Colonic mucosa (tissue), 4 donors: ENCODE results near the gene ODC1. TPM values are rescaled to one million over a fixed set of nuclear protein-coding genes. Genes with fewer than 3 reads are reported as not detected.
"Not testable (repeated sequence)": the region's sequence is repeated elsewhere in the genome, so short reads cannot be mapped to it uniquely, and the experiment has no call there.

Experiments used
- DNase-seq: peaks from one replicate; pipeline ENCODE4 v3.0.0-alpha.2; 2020
- H3K27ac ChIP-seq: fragments of 200-600 bp; one replicate; pipeline ENCODE4 v1.8.0; 2021
- H3K27me3 ChIP-seq: fragments of 200-600 bp; one replicate; pipeline ENCODE4 v1.8.0; 2021
- H3K36me3 ChIP-seq: fragments of 200-600 bp; one replicate; pipeline ENCODE4 v1.8.0; 2021
- H3K4me1 ChIP-seq: fragments of 200-600 bp; one replicate; pipeline ENCODE4 v1.8.0; 2021; ENCODE audit warnings: mild to moderate bottlenecking
- H3K4me3 ChIP-seq: fragments of 200-600 bp; one replicate; pipeline ENCODE4 v1.8.0; 2021
- H3K9ac ChIP-seq, 2 donors: one replicate each; pipeline ENCODE4 v1.7.0; 2013; ENCODE audit warnings: control low read depth in 2 of 2, low read depth in 2 of 2, low read length in 2 of 2
- H3K9me3 ChIP-seq: fragments of 200-600 bp; one replicate; pipeline ENCODE4 v1.8.0; 2021
- intact Hi-C: fragments of 100-400 bp; cut with DNase I; formaldehyde crosslinking; loops from one replicate; pipeline ENCODE4 v1.14.1; 2022
- total RNA-seq, 2 donors: library from RNA; stranded (reverse); fragmentation: NEBNext Ultra II Directional in 1 of 2; extraction: Animal tissue kit (Norgen Biotek cat#: 25700) in 1 of 2; gene quantifications; one replicate each; pipeline ENCODE4 v1.2.1, GENCODE V29; 2021
- TF ChIP-seq, protein P1 (sequence below): fragments of 200-600 bp; IDR thresholded peaks from one replicate; pipeline ENCODE4 v1.8.0; 2022; ENCODE audit warnings: antibody characterized with exemption, mild to moderate bottlenecking
- donor health status: healthy.
- donor health status: DM: no; HTN: no; CAD: no.
- donor health status: DM: no; HTN: no; CAD: no.

The ODC1 gene
- total RNA-seq, 2 donors from 2014 or later = 45.8 to 107 TPM

GRCh38 chr2:10494351-10495066, 46.4 kb upstream of the ODC1 start:
- peak; percentile 20 for DNase-seq
- H3K9me3 ChIP-seq = no peaks in the 10 kb centered on the region
- TF ChIP-seq, protein P1, sequence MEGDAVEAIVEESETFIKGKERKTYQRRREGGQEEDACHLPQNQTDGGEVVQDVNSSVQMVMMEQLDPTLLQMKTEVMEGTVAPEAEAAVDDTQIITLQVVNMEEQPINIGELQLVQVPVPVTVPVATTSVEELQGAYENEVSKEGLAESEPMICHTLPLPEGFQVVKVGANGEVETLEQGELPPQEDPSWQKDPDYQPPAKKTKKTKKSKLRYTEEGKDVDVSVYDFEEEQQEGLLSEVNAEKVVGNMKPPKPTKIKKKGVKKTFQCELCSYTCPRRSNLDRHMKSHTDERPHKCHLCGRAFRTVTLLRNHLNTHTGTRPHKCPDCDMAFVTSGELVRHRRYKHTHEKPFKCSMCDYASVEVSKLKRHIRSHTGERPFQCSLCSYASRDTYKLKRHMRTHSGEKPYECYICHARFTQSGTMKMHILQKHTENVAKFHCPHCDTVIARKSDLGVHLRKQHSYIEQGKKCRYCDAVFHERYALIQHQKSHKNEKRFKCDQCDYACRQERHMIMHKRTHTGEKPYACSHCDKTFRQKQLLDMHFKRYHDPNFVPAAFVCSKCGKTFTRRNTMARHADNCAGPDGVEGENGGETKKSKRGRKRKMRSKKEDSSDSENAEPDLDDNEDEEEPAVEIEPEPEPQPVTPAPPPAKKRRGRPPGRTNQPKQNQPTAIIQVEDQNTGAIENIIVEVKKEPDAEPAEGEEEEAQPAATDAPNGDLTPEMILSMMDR = no peak
- no peaks in the 10 kb centered on the region for H3K36me3 ChIP-seq
- no peak overlapping the region for H3K9ac ChIP-seq
- no peak overlapping the region for H3K27ac ChIP-seq
- peaks cover 10% of the 10 kb centered on the region for H3K4me1 ChIP-seq
- intact Hi-C loops = no loop called here
- no peaks in the 10 kb centered on the region for H3K27me3 ChIP-seq
- no peak overlapping the region for H3K4me3 ChIP-seq

- Histone ChIP-seq H3K27ac (peak overlapping the region; percentile 46), H3K36me3 (no peaks in the 10 kb centered on the region), H3K9me3 (no peaks in the 10 kb centered on the region), H3K4me3 (no peak overlapping the region), H3K9ac (peak overlapping the region in 1 of 2 donors; percentile 19), H3K4me1 (peaks cover 10% of the 10 kb centered on the region), H3K27me3 (no peaks in the 10 kb centered on the region)
- peak; percentile 67 for DNase-seq
- TF ChIP-seq, protein P1 = no peak
- intact Hi-C loops = no loop called here
Measured at GRCh38 chr2:10493634-10494281, 45.6 kb upstream of the ODC1 start.

DNA sequence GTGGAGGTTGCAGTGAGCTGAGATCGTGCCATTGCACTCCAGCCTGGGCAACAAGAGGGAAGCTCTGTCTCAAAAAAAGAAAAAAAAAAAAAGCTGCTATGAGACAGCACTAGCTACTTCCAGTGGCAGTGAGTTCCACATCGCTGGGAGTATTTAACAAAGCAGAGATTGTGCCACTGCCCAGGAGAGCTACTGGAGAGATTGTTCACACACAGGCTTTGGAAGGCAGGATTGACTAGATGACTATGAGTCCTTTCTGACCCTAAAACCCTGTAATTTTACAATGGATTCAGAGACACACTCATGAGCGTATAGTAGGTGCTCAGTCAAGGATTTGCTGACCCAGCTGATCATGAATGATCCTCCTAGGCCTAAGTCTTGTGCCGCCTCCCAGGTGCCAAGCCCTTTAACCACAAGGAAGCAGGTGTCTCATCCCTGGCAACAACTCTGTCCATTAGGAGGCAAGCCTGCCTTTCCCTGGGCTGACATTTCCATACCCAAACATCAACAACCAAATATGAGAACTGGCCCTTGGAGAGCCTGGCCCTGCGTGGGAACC, 45.0 kb upstream of the ODC1 start:
- TF ChIP-seq, protein P1 = no peak
- H3K27me3 ChIP-seq = no peaks in the 10 kb centered on the region
- no peak overlapping the region for H3K4me3 ChIP-seq
- no peaks in the 10 kb centered on the region for H3K36me3 ChIP-seq
- DNase-seq = peak; percentile 40
- H3K9ac ChIP-seq = peak overlapping the region in 1 of 2 donors; percentile 19
- H3K4me1 ChIP-seq = peaks cover 10% of the 10 kb centered on the region
- H3K27ac ChIP-seq = peak overlapping the region; percentile 46
- no peaks in the 10 kb centered on the region for H3K9me3 ChIP-seq
- intact Hi-C loops = no loop called here

- intact Hi-C loops = no loop called here
- Histone ChIP-seq H3K27ac (peak overlapping the region; percentile 76), H3K4me3 (no peak overlapping the region), H3K36me3 (no peaks in the 10 kb centered on the region), H3K9ac (peak overlapping the region in 1 of 2 donors; percentile 15), H3K4me1 (peaks cover 10% of the 10 kb centered on the region), H3K27me3 (no peaks in the 10 kb centered on the region), H3K9me3 (no peaks in the 10 kb centered on the region)
- DNase-seq = peak; percentile 64
- TF ChIP-seq, protein P1 = no peak
Measured at GRCh38 chr2:10490806-10491291, 42.7 kb upstream of the ODC1 start.

GRCh38 chr2:10489842-10490555, 41.9 kb upstream of the ODC1 start:
- DNase-seq = no peak
- peaks cover 10% of the 10 kb centered on the region for H3K4me1 ChIP-seq
- H3K4me3 ChIP-seq = no peak overlapping the region
- no peaks in the 10 kb centered on the region for H3K36me3 ChIP-seq
- intact Hi-C loops = no loop called here
- TF ChIP-seq, protein P1 = no peak
- peak overlapping the region in 1 of 2 donors; percentile 5 for H3K9ac ChIP-seq
- peak overlapping the region; percentile 76 for H3K27ac ChIP-seq
- H3K9me3 ChIP-seq = no peaks in the 10 kb centered on the region
- H3K27me3 ChIP-seq = no peaks in the 10 kb centered on the region

- H3K4me3 ChIP-seq, H3K9me3 ChIP-seq, H3K4me1 ChIP-seq, DNase-seq, H3K36me3 ChIP-seq, H3K9ac ChIP-seq, H3K27me3 ChIP-seq, intact Hi-C loops, H3K27ac ChIP-seq: not testable (repeated sequence)
Measured at GRCh38 chr2:10488142-10488541, 40.0 kb upstream of the ODC1 start.

- H3K9me3 ChIP-seq, intact Hi-C loops, H3K27me3 ChIP-seq, H3K27ac ChIP-seq, H3K4me1 ChIP-seq, H3K4me3 ChIP-seq, H3K36me3 ChIP-seq, H3K9ac ChIP-seq, DNase-seq: not testable (repeated sequence)
Measured at GRCh38 chr2:10487741-10488104, 39.6 kb upstream of the ODC1 start.
